C4-2B (cell line): ENCODE results near the gene PTGIR.

ENCODE experiments used
- CTCF ChIP-seq: fragments of 450-650 bp; conservative IDR thresholded peaks from 2 replicates; pipeline ENCODE4 v1.5.1; 2017; ENCODE audit warnings: mild to moderate bottlenecking
- ZFX ChIP-seq: fragments of 450-650 bp; IDR thresholded peaks from 2 replicates; pipeline ENCODE4 v1.6.1; 2017

DNA sequence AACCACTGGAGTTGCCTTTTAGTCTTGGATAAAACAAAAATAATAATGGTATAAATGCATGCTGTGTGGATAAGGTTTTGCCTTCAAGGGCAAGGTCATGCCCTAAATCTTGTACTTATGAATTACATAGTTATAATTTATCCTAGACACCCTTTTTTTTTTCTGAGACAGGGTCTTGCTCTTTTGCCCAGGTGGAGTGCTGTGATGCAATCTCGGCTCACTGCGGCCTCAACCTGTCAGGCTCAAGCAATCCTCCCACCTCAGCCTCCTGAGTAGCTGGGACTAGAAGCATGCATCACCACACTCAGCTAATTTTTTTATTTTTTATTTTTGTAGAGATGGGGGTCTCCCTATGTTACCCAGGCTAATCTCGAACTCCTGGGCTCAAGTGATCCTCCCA, 43.8 kb upstream of the PTGIR start:
- TF ChIP-seq CTCF, result no peak
- no peak for TF ChIP-seq ZFX
